GM13976 (cell line): Measurements from ENCODE around the gene EEFSEC.

Experiments
- DNase-seq: peaks from one replicate; pipeline ENCODE4 v3.0.0; 2012; ENCODE audit warnings: low spot score
- in situ Hi-C: fragments of 300-500 bp; cut with MboI; formaldehyde crosslinking; loops from one replicate; pipeline ENCODE4 v1.12.0; 2022; ENCODE audit warnings: low sequenced_read_pairs, mixed read lengths, inconsistent platforms; ENCODE audit not compliant: unreplicated experiment
- TF ChIP-seq, protein P1 (sequence below): IDR thresholded peaks from 2 replicates; pipeline ENCODE4 v1.5.1; 2012; ENCODE audit warnings: borderline replicate concordance, mild to moderate bottlenecking; ENCODE audit not compliant: insufficient read depth; ENCODE audit errors: extremely low read depth, missing control alignments, control extremely low read depth

Gene EEFSEC

DNA sequence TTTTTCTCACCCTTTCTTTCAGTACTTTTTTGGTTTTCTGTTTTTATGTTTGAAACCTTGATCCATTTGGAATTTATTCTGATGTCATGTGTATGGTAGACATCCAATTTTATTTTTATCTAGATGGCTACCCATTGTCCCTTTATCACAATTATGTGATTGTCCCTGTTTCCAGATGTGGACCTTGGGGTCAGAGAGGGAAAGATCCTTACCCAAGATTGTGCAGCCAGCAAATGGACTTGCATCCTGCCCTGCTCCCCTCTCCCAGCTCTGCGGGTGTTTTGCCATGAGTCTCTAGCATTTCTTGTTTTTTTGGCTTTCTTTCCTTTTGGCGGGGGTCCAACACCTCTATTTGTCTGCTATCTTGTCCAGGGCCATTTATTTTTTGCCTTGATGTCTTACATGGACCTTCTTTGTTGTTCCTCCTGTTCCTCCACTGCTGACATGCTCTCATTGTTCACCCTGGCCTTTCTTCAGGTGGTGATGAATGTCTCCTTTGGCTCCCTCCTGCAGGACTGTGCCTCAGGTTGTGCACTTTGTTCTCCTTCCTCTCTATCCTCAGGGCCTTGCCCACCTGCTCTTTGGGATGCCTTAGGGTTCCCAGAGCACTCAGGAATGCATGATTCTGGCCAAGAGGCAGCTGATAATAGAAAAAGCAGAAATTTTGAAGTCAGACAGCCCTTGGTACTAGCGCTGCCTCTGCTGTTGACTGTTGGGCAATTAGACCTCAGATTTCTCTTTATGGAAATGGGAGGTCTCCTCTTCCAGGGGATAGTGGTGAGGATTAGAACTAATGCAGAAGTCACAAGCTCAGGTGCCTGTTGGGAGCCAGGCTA lies 84.3 kb downstream of the EEFSEC start:
- TF ChIP-seq, protein P1, sequence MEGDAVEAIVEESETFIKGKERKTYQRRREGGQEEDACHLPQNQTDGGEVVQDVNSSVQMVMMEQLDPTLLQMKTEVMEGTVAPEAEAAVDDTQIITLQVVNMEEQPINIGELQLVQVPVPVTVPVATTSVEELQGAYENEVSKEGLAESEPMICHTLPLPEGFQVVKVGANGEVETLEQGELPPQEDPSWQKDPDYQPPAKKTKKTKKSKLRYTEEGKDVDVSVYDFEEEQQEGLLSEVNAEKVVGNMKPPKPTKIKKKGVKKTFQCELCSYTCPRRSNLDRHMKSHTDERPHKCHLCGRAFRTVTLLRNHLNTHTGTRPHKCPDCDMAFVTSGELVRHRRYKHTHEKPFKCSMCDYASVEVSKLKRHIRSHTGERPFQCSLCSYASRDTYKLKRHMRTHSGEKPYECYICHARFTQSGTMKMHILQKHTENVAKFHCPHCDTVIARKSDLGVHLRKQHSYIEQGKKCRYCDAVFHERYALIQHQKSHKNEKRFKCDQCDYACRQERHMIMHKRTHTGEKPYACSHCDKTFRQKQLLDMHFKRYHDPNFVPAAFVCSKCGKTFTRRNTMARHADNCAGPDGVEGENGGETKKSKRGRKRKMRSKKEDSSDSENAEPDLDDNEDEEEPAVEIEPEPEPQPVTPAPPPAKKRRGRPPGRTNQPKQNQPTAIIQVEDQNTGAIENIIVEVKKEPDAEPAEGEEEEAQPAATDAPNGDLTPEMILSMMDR = no peak
- no peak for DNase-seq
- in situ Hi-C loops = no loop called here

- no peak for DNase-seq
- TF ChIP-seq, protein P1 = no peak
- in situ Hi-C loops = no loop called here
Observed at GRCh38 chr3:128238184-128238489, 84.9 kb downstream of the EEFSEC start.

DNA sequence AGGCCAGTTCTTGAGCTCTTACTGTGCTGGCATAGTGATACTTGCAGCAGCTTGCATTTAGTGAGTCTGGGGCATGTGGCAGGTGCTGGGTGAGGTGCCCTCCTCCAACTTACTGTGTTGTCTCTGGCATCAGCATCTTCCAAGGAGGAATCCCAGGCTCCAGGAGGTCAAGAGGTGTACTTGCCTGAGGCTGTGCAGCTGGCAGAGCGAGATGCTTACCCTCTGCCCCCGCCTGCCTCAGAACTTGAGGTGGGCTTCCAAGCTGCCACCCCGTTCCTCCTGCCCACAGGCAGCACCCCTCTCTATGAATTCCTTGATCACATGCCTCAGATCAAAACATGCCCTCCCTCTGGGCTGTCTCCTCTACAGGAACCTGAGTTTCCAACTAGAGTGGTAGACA lies 86.0 kb downstream of the EEFSEC start:
- DNase-seq = no peak
- in situ Hi-C loops = no loop called here
- TF ChIP-seq, protein P1 = no peak

GRCh38 chr3:128240232-128240631 lies 87.0 kb downstream of the EEFSEC start:
- no peak for DNase-seq
- TF ChIP-seq, protein P1 = no peak
- in situ Hi-C loops = no loop called here

- TF ChIP-seq, protein P1 = no peak
- in situ Hi-C loops = no loop called here
- no peak for DNase-seq
Observed at GRCh38 chr3:128241741-128242140, 88.5 kb downstream of the EEFSEC start.

GRCh38 chr3:128242818-128243601 lies 89.7 kb downstream of the EEFSEC start:
- in situ Hi-C loops = no loop called here
- DNase-seq = no peak
- TF ChIP-seq, protein P1 = no peak
